ENCODE measurements around the gene DDX56. TPM values are rescaled to one million over a fixed set of nuclear protein-coding genes. Genes with fewer than 3 reads are reported as not detected.

The DDX56 gene
- 100 to 1,000 TPM in 1 of 4 donors, 10 to 100 TPM in 3; 59.3 to 135 (median 79.2) TPM for polyA plus RNA-seq (ENCODE audit: insufficient read length in 4 of 4)

DNA sequence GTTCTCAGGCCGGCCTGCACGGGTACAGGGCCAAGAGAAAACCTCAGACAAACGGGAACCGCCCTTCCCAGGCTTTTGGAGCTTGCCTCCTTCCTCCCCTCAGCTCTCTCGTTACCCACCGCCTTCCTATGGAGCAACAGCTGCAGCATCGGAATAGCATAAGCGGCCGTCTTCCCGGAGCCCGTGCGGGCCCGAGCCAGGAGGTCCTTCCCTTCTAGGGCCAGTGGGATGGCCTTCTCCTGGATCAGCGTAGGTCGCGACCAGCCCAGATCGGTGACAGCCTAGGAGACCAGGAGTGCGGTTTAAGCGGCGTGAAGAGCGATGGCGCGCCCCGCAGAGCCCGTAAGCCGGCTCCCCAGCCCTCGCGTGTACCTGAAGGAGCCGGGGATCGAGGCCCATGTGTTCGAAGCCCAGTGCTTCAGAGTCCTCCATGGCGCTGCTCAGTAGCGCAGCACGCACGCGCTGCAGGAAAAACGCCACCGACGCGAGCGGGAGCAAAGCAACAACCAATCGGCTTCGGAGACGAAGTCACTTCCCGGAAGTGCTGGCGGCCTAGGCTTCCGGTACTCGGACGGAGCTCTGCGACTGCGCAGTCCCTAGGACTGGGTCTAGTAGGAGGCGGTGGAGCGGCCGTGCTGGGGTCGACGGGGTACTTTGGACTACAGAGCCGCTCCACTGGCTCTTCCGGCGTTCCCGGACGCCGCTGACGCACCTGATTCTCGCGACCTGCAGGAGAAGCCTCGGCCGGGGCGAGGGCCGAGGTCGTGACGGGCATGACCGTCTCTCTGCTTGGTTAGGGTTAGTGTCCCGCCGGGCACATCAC is at the start of gene DDX56:
DDX56 (minus strand) TSS at position 445 of the 823 bp plus-strand sequence; CDS start at position 432, 13 bp downstream.
- DNase-seq (ENCODE audit: low read depth in 4 of 4, low spot score in 3 of 4) = peak; percentile 81 to 89 (median 86)

- DNase-seq (ENCODE audit: low read depth in 4 of 4, low spot score in 3 of 4) = no peak
Observed at GRCh38 chr7:44622342-44623151, 48.8 kb upstream of the DDX56 start.

DNA sequence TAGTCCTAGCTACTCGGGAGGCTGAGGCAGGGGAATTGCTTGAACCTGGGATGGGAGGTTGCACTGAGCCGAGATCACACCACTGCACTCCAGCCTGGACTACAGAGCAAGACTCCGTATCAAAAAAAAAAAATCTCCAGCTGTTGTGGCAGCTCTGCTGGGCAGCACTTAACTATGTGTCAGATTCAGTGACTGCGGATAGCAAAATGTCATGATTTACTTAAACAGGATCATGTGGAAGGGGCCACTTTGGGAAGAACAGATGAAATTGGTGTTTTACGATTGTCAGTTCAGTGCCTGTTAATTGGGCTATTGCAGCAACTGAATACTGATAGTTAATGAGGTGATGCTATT is 48.0 kb upstream of the DDX56 start:
- no peak for DNase-seq (ENCODE audit: low read depth in 4 of 4, low spot score in 3 of 4)

- DNase-seq (ENCODE audit: low read depth in 4 of 4, low spot score in 3 of 4) = no peak
Observed at GRCh38 chr7:44621034-44621749, 47.5 kb upstream of the DDX56 start.

DNA sequence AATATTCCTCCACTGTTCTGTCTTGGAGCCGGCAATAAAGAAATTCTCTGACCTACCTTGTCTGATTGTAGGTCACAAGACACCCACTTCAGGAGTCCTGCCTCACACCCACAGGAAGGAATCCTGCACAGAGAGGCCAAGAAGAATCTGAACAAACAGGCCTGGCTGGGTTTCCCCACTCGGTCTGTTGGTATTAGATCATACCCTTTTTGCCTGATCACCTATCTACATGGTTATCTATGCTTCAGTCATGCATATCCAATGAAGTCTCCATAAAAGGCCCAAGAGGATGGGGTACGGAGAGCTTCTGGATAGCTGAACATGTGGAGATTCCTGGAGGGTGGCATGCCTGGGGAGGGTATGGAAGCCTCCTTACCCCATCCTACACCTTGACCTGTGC is 45.0 kb upstream of the DDX56 start:
- no peak for DNase-seq (ENCODE audit: low read depth in 4 of 4, low spot score in 3 of 4)

GRCh38 chr7:44618045-44618444 is 44.3 kb upstream of the DDX56 start:
- DNase-seq (ENCODE audit: low read depth in 4 of 4, low spot score in 3 of 4) = no peak

DNA sequence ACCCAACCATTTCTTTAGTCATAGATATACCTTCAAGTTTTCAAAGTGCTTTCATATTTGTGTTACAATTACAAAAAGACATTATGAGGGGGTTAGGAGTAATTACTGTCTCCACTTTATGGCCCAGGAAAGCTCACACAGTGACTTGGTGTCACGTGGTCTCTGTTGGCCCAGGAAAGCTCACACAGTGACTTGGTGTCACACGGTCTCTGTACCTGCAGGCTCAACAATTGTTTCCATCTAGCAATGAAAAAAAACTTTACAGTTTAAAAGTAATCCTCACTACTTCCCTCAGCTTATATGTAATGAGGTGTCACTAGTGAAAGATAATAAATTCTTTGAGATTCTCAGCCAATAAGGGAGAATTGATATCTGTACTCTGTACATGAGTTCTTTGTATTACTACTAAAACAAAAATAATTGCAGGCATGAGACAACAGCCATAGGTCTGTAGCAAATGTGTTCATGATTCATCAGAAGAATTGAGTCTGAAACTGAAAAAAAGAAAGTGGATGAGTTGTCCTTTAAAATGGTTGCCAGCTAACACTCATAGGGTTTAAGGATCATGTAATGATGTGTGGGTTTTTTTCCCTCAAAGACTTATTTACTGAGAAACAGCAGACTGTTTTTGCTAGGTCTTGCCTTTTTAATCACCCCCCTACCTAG is 43.6 kb upstream of the DDX56 start:
- DNase-seq (ENCODE audit: low read depth in 4 of 4, low spot score in 3 of 4) = no peak

- no peak for DNase-seq (ENCODE audit: low read depth in 4 of 4, low spot score in 3 of 4)
Observed at GRCh38 chr7:44616545-44616944, 42.8 kb upstream of the DDX56 start.

DNA sequence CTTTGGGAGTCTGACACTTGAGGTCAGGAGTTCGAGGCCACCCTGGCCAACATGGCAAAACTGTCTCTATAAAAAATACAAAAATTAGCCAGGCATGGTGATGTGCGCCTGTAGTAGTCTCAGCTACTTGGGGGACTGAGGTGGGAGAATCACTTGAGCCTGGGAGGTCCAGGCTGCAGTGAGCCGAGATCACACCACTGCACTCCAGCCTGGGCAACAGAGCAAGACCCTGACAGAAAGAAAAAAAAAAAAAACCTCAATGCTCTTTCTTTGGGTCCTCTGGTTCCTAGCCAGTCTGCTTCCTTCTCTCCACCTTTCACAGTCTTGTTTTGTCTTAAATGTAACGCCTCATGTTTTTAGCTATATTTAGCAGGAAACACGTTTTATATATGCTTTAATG is 42.1 kb upstream of the DDX56 start:
- no peak for DNase-seq (ENCODE audit: low read depth in 4 of 4, low spot score in 3 of 4)

GRCh38 chr7:44615149-44615611 is 41.5 kb upstream of the DDX56 start:
- no peak for DNase-seq (ENCODE audit: low read depth in 4 of 4, low spot score in 3 of 4)

DNA sequence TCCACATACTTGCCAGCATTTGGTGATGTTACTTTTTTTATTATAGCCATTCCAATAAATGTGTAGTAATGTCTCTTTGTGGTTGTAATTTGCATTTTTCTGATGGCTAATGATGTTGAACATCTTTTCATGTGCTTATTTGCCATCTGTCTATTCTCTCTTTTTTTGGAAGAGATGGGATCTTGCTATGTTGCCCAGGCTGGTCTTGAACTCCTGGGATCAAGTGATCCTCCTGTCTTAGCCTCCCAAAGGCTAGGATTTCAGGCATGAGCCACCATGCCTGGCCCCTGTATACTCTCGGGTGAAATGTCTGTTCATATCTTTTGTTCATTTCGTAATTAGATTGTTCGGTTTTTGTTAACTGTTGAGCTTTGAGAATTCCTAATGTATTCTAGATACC is 36.1 kb upstream of the DDX56 start:
- DNase-seq (ENCODE audit: low read depth in 4 of 4, low spot score in 3 of 4) = no peak

GRCh38 chr7:44608916-44609648 is 35.4 kb upstream of the DDX56 start:
- no peak for DNase-seq (ENCODE audit: low read depth in 4 of 4, low spot score in 3 of 4)

DNA sequence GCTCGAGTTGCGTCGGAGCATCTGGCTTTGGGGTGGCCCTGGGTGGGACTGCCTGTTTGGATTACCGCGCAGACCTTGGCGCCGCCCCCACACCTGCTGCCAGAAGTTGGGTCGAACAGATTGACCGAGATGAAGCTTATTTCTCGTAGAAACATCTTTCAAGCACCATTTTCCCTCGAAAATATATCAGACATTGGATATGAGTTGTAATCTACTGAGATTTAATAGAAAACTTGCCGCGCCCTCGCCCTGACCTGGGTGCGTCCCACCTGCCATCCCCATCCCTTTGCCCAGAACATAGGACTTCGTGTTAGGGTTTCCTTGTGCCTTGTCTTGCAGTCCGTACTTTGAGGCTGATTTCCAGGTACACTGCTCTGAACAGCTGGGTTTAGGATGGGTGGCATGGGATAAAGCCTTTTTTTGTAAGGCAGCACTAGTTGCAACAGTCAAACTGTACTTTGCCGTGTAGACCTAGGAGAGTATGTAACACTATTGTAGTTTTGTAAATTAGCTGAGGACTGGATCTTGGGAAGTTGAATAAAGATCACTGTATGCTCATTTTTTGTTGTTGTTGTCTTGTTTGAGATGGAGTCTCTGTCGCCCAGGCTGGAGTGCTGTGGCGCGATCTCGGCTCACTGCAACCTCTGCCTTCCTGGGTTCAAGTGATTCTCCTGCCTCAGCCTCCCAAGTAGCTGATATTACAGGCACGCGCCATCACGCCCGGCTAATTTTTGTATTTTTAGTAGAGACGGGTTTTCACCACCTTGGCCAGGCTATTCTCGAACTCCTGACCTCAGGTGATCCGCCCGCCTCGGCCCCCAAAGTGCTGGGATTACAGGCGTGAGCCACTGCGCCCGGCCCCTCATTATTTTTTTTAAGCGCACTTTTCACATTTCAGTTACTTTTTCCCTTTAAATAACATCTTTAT is 33.7 kb upstream of the DDX56 start:
- DNase-seq (ENCODE audit: low read depth in 4 of 4, low spot score in 3 of 4) = no peak

DNA sequence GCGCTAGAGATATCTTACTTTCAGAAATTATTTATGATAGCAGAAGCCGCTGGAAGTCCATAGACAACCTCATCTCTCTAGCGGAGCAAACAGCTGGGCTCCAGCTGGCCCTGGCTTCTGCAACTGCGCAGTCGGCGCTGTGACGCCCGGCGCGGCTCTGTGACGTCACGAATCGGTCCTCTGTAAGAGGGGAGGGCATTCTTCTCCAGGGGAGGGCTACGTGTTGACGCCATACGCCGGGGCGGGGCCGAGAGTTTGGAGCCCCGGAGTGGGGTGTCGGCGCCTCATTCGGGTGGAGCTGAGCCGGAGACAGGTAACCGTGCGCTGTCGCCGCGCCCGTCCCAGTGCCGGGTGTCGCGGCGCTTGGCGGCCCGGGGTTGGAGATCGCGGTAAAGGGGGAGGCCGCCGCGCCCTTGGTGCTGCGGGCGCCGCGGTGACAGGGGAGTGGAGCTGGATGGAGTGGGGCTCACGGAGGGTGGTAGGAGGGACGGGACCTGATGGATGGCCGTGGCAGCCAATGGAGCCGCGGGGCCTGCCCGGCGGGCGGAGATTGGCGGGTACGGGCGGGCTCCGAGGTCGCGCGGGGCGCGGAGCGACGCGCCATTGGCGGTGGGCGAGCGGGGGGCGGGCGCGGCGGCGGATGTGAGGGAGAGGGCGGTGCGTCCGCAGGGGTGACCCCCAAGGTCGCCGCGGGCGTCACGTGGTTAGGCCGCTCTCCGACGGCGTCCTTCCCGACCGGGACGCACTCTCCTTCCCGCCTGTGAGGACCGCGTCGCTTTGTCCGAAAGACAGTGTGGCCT is 32.8 kb upstream of the DDX56 start, which contains the start of gene OGDH:
OGDH (plus strand) TSS at position 287 of the 800 bp plus-strand sequence. CDS start 17,717 bp downstream, outside the sequence.
- DNase-seq (ENCODE audit: low read depth in 4 of 4, low spot score in 3 of 4) = peak; percentile 96 to 98 (median 97)

DNA sequence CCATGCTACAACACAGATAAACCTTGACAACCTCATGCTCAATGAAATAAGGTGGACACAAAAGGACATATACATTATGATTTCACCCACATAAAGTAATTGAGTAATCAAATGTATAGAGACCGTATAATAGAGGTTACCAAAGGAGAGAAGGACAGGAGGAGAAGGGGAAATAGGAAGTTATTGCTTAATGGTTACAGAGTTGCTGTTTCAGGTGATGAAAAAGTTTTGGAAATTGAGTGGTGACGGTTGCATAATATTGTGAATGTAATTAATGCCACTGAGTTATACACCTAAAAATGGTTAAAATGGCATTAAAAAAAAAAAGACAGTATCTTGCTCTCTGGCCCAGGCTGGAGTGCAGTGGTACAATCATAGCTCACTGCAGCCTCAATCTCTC is 31.2 kb upstream of the DDX56 start:
- DNase-seq (ENCODE audit: low read depth in 4 of 4, low spot score in 3 of 4) = no peak

DNA sequence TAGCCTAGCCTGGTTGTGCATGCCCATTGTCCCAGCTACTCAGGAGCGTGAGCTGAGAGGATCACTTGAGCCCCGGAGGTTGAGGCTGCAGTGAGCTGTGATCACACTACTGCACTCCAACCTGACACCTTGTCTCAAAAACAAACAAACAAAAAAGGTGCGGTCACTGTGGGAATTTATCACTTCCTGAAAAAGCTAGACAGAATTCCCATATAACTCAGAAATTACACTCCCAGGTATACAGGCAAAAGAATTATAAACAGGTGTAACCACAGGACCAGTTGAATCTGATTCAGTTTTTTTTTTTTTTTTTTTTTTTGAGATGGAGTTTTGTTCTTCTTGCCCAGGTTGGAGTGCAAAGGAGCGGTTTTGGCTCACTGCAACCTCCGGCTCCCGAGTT is 29.5 kb upstream of the DDX56 start:
- DNase-seq (ENCODE audit: low read depth in 4 of 4, low spot score in 3 of 4) = no peak

DNA sequence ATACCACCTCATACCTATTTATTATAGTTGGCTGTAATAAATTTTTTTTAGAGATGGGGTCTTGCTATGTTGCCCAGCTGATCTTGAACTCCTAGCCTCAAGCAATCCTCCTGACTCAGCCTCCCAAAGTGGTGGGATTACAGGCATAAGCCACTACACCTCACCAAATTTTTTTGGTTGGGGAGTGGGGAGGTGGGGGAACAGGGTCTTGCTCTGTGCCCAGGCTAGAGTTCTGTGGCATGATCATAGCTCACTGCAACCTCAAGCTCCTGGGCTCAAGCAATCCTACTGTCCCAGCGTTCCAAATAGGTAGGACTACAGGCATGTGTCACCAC is 28.8 kb upstream of the DDX56 start:
- no peak for DNase-seq (ENCODE audit: low read depth in 4 of 4, low spot score in 3 of 4)

GRCh38 chr7:44599222-44599621 is 25.5 kb upstream of the DDX56 start:
- DNase-seq (ENCODE audit: low read depth in 4 of 4, low spot score in 3 of 4) = no peak

All from left renal pelvis (tissue), 4 donors.